Panc1 (cell line): ENCODE measurements around the gene HEATR5A. TPM values are rescaled to one million over a fixed set of nuclear protein-coding genes. Genes with fewer than 3 reads are reported as not detected.
A peak's percentile ranks its signal among the peaks of the same experiment; 100 is the strongest.

Experiments used
- ATAC-seq: fragments of 200-7000 bp; cut with Tn5 transposase; 2 replicates; pipeline ENCODE4 v1.9.1; 2020; ENCODE audit warnings: mild to moderate bottlenecking, moderate library complexity
- BruUV-seq: library from RNA; stranded (reverse); fragments of 400-500 nt; replicated peaks from 2 replicates; lab custom pipeline; 2021; lab: Mats Ljungman, UMichigan
- CTCF ChIA-PET: fragments of 300-600 bp; sonication (Branson Sonifier 250); formaldehyde crosslinking; loops from one replicate; lab custom pipeline; 2022; ENCODE audit warnings: antibody characterized with exemption; lab: Charles Lee
- POLR2A ChIA-PET: fragments of 300-600 bp; sonication (Branson Sonifier 250); formaldehyde crosslinking; loops from one replicate; lab custom pipeline; 2022; ENCODE audit warnings: antibody characterized with exemption; lab: Charles Lee
- DNase-seq: peaks from one replicate; pipeline ENCODE4 v3.0.0-alpha.2; 2010; ENCODE audit warnings: low read depth, low spot score
- H3K27ac ChIP-seq: 2 replicates; pipeline ENCODE4 v1.5.1; 2011; ENCODE audit warnings: mild to moderate bottlenecking, low read length, inconsistent platforms
- H3K27me3 ChIP-seq: fragments of 200-500 bp; sonication (Bioruptor generic); 2 replicates; pipeline ENCODE4 v1.6.0; 2014; ENCODE audit warnings: low read length, inconsistent platforms; ENCODE audit not compliant: control insufficient read depth, insufficient read depth
- H3K36me3 ChIP-seq: fragments of 200-500 bp; sonication (Bioruptor generic); 2 replicates; pipeline ENCODE4 v1.5.1; 2014; ENCODE audit warnings: inconsistent platforms, mild to moderate bottlenecking, low read length, moderate library complexity; ENCODE audit not compliant: control insufficient read depth, insufficient read depth
- H3K4me1 ChIP-seq: 2 replicates; pipeline ENCODE4 v1.5.1; 2011; ENCODE audit warnings: inconsistent platforms, mild to moderate bottlenecking, low read length, moderate library complexity; ENCODE audit not compliant: control insufficient read depth, insufficient read depth
- H3K4me3 ChIP-seq, 2 experiments: 2 replicates each; pipeline ENCODE4 v1.5.1; 2011 to 2012; ENCODE audit warnings: low read depth in 2 of 2, low read length in 2 of 2, mild to moderate bottlenecking in 2 of 2, inconsistent platforms in 1 of 2, moderate library complexity in 1 of 2
- H3K9me3 ChIP-seq: fragments of 200-500 bp; sonication (Bioruptor generic); 2 replicates; pipeline ENCODE4 v1.5.1; 2014; ENCODE audit warnings: low read depth, mild to moderate bottlenecking, inconsistent platforms, low read length, moderate library complexity; ENCODE audit not compliant: control insufficient read depth, insufficient read depth
- CTCF ChIP-seq: fragments of 450-650 bp; IDR thresholded peaks from 2 replicates; pipeline ENCODE4 v1.5.1; 2017; ENCODE audit warnings: mild to moderate bottlenecking
- POLR2AphosphoS5 ChIP-seq: IDR thresholded peaks from 2 replicates; pipeline ENCODE4 v1.6.1; 2012; ENCODE audit warnings: mild to moderate bottlenecking, low read depth, low read length, moderate library complexity
- REST ChIP-seq, 2 experiments: IDR thresholded peaks; 2 replicates each; pipeline ENCODE4 v1.6.1; 2011 to 2012; ENCODE audit warnings: low read depth in 2 of 2, control low read depth in 1 of 2, low read length in 1 of 2, mild to moderate bottlenecking in 1 of 2, moderate library complexity in 1 of 2; ENCODE audit not compliant: insufficient read depth in 1 of 2
- SIN3A ChIP-seq: IDR thresholded peaks from 2 replicates; pipeline ENCODE4 v1.6.1; 2012; ENCODE audit warnings: low read depth, mild to moderate bottlenecking, low read length, moderate library complexity, borderline replicate concordance; ENCODE audit not compliant: insufficient read depth
- TCF7L2 ChIP-seq: IDR thresholded peaks from 2 replicates; pipeline ENCODE4 v1.6.1; 2011; ENCODE audit warnings: mild to moderate bottlenecking, low read depth, low read length, inconsistent platforms
- in situ Hi-C: cut with HindIII; loops from 2 replicates; pipeline ENCODE4 v1.10.0; 2016; ENCODE audit warnings: low sequenced_read_pairs, low pct_unique_long_range_greater_than_20kb
- intact Hi-C: fragments of 100-400 bp; cut with micrococcal nuclease; formaldehyde crosslinking; loops from one replicate; pipeline ENCODE4 v1.10.0; 2022; ENCODE audit not compliant: unreplicated experiment
- total RNA-seq: library from RNA; stranded (reverse); gene quantifications from one replicate; pipeline ENCODE4 v1.2.1, GENCODE V29; 2021; ENCODE audit not compliant: unreplicated experiment

HEATR5A gene
- total RNA-seq, 1 experiment from 2014 or later = 22.0 TPM

GRCh38 chr14:31294746-31295405, 125.5 kb downstream of the HEATR5A start:
- intact Hi-C loops = no loop called here

GRCh38 chr14:31292937-31293616, 127.3 kb downstream of the HEATR5A start:
- ChIA-PET CTCF (interaction anchor here (0.6 kb wide), 1 partner anchor 246 kb away, joined by 3 read pairs; no protein-coding TSS in a partner anchor), POLR2A (no interaction called here)
- TSS peak; percentile 75 for BruUV-seq
- H3K36me3 ChIP-seq = no peaks in the 10 kb centered on the region; the same call in 1 of the 2 replicates
- TF ChIP-seq REST (IDR thresholded peaks at IDR 0.05; ENCODE audit: insufficient read depth in 1 of 2, low read depth in 2 of 2, low read length in 1 of 2) (no peak), SIN3A (no peak), TCF7L2 (no peak), CTCF (no peak), POLR2AphosphoS5 (no peak)
- no peaks in the 10 kb centered on the region; the same call in 1 of the 2 replicates for H3K4me1 ChIP-seq
- H3K9me3 ChIP-seq = no peaks in the 10 kb centered on the region
- intact Hi-C loops = no loop called here
- H3K4me3 ChIP-seq = no peak overlapping the region
- H3K27me3 ChIP-seq = no peaks in the 10 kb centered on the region
- in situ Hi-C loops = no loop called here
- no peak for ATAC-seq
- no peak for DNase-seq
- H3K27ac ChIP-seq = no peak overlapping the region

More at GRCh38 chr14:31294746-31295405, 125.5 kb downstream of the HEATR5A start:
- DNase-seq (no peak), ATAC-seq (no peak)
- no peaks in the 10 kb centered on the region; the same call in 1 of the 2 replicates for H3K36me3 ChIP-seq
- TF ChIP-seq TCF7L2 = no peak
- no peak for TF ChIP-seq REST (IDR thresholded peaks at IDR 0.05; ENCODE audit: insufficient read depth in 1 of 2, low read depth in 2 of 2, low read length in 1 of 2)
- TF ChIP-seq SIN3A = no peak
- in situ Hi-C loops = no loop called here
- no peaks in the 10 kb centered on the region for H3K27me3 ChIP-seq
- H3K27ac ChIP-seq = no peak overlapping the region
- CTCF ChIA-PET = no interaction called here
- no peak overlapping the region for H3K4me3 ChIP-seq
- H3K4me1 ChIP-seq = no peaks in the 10 kb centered on the region; the same call in 1 of the 2 replicates
- H3K9me3 ChIP-seq = no peaks in the 10 kb centered on the region
- POLR2A ChIA-PET = no interaction called here
- BruUV-seq = no TSS peak
